GM12872 (cell line): ENCODE results near the gene CUBN.

Source experiments
- TF ChIP-seq, protein P1 (sequence below): IDR thresholded peaks from 3 replicates; pipeline ENCODE4 v1.5.1; 2011; ENCODE audit warnings: low read depth, mild to moderate bottlenecking, low read length, moderate library complexity; ENCODE audit not compliant: insufficient read depth

Gene CUBN

GRCh38 chr10:17154116-17154515 is 24.5 kb upstream of the CUBN start:
- TF ChIP-seq, protein P1, sequence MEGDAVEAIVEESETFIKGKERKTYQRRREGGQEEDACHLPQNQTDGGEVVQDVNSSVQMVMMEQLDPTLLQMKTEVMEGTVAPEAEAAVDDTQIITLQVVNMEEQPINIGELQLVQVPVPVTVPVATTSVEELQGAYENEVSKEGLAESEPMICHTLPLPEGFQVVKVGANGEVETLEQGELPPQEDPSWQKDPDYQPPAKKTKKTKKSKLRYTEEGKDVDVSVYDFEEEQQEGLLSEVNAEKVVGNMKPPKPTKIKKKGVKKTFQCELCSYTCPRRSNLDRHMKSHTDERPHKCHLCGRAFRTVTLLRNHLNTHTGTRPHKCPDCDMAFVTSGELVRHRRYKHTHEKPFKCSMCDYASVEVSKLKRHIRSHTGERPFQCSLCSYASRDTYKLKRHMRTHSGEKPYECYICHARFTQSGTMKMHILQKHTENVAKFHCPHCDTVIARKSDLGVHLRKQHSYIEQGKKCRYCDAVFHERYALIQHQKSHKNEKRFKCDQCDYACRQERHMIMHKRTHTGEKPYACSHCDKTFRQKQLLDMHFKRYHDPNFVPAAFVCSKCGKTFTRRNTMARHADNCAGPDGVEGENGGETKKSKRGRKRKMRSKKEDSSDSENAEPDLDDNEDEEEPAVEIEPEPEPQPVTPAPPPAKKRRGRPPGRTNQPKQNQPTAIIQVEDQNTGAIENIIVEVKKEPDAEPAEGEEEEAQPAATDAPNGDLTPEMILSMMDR: no peak

DNA sequence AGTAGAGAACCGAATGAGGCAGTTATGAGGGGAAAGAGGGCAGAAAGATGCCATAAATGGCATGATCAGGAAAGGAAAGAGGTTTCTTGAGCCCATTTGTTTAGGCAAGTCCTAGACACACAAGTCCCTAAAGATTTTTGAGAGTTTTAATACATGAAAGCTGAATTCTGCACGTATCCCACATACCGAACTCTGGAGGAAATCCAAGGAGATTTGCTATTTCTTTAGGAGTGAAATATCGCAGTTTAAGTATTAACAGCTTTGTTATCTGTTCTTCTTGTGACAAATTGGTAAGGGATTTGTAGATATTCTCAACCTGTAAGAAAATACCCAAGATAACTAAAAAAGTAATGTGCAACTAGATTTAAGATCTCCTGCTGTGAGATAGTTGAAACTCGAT is 23.7 kb upstream of the CUBN start:
- TF ChIP-seq, protein P1: no peak

GRCh38 chr10:17151716-17152115 is 22.1 kb upstream of the CUBN start:
- TF ChIP-seq, protein P1: no peak

DNA sequence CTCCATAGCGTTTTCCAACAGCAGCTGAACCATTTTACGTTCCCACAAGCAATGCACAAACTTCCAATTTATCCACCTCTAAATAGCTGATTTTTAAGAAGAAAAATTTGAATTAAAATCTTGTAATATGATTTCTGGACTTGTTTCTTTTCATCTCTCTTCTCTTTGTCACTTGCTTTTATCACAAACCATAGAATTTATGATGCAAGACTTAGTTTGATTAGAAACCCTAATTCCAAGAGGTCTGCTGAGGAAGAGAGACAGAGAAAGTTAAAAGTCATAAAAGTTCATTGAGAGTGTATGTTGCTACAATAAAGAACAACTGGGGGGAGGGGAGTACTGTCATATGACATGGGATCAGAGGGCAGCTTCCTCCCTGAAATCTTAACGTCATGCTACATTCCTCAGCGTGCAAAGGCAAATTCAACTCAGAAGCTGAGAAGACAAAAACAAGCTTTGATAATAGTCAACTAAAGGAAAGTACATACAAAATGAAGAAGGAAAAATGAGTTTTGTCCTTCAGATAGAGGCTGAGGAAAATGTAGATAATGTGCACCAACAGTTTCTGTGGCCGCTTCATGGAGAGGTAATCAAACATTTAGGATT is 18.4 kb upstream of the CUBN start:
- TF ChIP-seq, protein P1: no peak

DNA sequence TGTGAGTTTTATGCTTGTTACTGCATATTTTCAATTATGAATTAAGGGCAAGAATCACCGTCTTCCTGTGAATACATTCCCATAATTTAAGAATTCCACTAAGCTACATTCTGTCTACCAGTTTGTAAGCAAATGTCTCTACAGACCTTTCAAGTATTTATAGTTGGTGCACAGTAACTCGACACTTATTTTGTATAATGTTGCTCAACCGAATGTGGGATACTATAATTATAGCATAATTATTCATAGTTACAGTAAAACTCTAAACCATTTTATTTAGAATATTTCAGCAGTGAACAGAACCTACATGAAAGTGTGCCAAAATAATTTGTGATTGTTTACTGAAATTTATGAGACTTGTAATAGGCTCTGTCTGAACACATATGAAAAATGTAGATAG is 17.3 kb upstream of the CUBN start:
- TF ChIP-seq, protein P1: no peak

DNA sequence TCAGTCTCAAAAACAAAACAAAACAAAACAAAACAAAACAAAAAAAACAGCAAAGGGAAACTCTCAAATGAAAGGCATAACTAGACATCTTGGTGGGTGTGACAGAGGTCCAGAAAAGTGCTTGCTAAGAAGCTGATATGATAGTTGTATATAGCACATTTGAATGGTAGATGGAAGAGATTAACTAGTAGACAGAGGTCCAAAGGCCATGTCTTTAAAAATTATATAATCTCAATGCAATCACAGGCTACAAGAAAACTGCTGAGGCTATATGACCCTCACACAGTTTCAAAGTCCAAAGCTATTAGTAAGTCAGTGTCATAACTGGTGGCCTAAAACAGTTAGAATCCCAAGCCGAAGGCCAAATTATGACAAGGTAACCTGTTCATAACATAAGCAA is 15.6 kb upstream of the CUBN start:
- TF ChIP-seq, protein P1: no peak

DNA sequence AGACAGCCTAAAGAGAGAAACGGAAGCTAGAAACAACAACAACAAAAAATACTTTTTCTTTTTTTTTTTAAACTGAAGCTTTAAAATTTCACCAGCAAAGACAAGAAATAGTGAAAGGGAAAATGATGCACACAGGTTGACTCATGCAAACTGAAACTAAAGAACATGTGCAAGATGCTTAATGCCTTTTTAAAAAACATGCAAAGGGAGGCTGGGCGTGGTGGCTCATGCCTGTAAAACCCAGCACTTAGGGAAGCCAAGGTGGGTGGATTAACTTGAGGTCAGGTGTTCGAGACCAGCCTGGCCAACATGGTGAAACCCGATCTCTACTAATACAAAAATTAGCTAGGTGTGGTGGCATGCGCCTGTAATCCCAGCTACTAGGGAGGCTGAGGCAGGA is 15.1 kb upstream of the CUBN start:
- TF ChIP-seq, protein P1: no peak
